Mesodermal cell (in vitro differentiated cells): ENCODE data around the gene COL4A3.

Experiments
- H3K27ac ChIP-seq: 2 replicates; pipeline ENCODE4 v1.7.0; 2013; ENCODE audit warnings: mild to moderate bottlenecking, low read depth, low read length, moderate library complexity; ENCODE audit not compliant: severe bottlenecking
- H3K36me3 ChIP-seq: 2 replicates; pipeline ENCODE4 v1.7.1; 2013; ENCODE audit warnings: mild to moderate bottlenecking, low read length, moderate library complexity; ENCODE audit not compliant: control insufficient read depth, insufficient read depth
- H3K4me1 ChIP-seq: one replicate; pipeline ENCODE4 v1.7.1; 2013; ENCODE audit warnings: mild to moderate bottlenecking, low read length; ENCODE audit not compliant: insufficient read depth, control insufficient read depth, poor library complexity, severe bottlenecking
- H3K4me3 ChIP-seq: 2 replicates; pipeline ENCODE4 v1.7.0; 2013; ENCODE audit warnings: low read length, control low read depth, mild to moderate bottlenecking; ENCODE audit not compliant: insufficient read depth, poor library complexity, severe bottlenecking; ENCODE audit errors: extremely low read depth
- H3K9me3 ChIP-seq: 2 replicates; pipeline ENCODE4 v1.7.1; 2013; ENCODE audit warnings: mild to moderate bottlenecking, low read length, moderate library complexity; ENCODE audit not compliant: control insufficient read depth
- WGBS, 2 experiments: methylation state at CpG; one replicate each; pipeline ENCODE4 v1.1.5; 2013; ENCODE audit warnings: missing lambda C conversion rate in 2 of 2; ENCODE audit not compliant: insufficient coverage in 2 of 2; 5-methylcytosine and 5-hydroxymethylcytosine counted together

Gene COL4A3

GRCh38 chr2:227238238-227239237 is 74.1 kb downstream of the COL4A3 start:
- no peaks in the 10 kb centered on the region for H3K36me3 ChIP-seq
- H3K4me1 ChIP-seq = no peaks in the 10 kb centered on the region
- H3K27ac ChIP-seq = no peak overlapping the region
- H3K4me3 ChIP-seq = no peak overlapping the region
- WGBS, 2 experiments = 0% methylated on average over 1 of the region's 10 CpGs
- H3K9me3 ChIP-seq = no peaks in the 10 kb centered on the region

DNA sequence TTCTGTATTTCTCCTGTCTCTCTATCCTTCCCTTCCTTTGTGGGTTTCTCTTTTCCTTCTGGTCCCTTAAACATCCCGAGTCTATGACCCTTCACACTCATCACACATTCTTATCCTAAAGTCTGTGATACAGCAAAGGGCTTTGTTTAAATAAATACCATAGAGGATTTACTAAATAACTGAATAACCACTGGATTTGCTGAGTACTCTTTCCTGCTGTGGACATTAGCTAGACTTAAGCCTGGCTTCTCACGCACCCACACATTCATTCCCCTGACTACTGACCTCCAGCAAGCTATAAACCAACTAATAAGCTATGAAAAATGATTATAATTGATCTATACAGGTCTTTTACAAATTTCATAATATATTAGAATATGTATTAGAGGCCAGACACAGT is 76.6 kb downstream of the COL4A3 start:
- Histone ChIP-seq H3K36me3 (no peaks in the 10 kb centered on the region), H3K4me1 (no peaks in the 10 kb centered on the region), H3K27ac (no peak overlapping the region), H3K4me3 (no peak overlapping the region), H3K9me3 (no peaks in the 10 kb centered on the region)
- WGBS, 2 experiments = no CpG with 5 or more reads among the region's 2 CpGs

- H3K9me3 ChIP-seq = no peaks in the 10 kb centered on the region
- H3K4me1 ChIP-seq = no peaks in the 10 kb centered on the region
- no peaks in the 10 kb centered on the region for H3K36me3 ChIP-seq
- WGBS, 2 experiments = 80 to 100% methylated on average over 1 of the region's 2 CpGs
- no peak overlapping the region for H3K4me3 ChIP-seq
- H3K27ac ChIP-seq = no peak overlapping the region
These were observed 84.5 kb downstream of the COL4A3 start for GRCh38 chr2:227248876-227249275.

GRCh38 chr2:227252831-227253230 is 88.4 kb downstream of the COL4A3 start:
- Histone ChIP-seq H3K9me3 (no peaks in the 10 kb centered on the region), H3K4me3 (no peak overlapping the region), H3K27ac (no peak overlapping the region), H3K4me1 (no peaks in the 10 kb centered on the region), H3K36me3 (no peaks in the 10 kb centered on the region)
- 100% methylated on average over 1 of the region's 2 CpGs; no CpG with 5 or more reads in 1 of the 2 experiments for WGBS, 2 experiments

DNA sequence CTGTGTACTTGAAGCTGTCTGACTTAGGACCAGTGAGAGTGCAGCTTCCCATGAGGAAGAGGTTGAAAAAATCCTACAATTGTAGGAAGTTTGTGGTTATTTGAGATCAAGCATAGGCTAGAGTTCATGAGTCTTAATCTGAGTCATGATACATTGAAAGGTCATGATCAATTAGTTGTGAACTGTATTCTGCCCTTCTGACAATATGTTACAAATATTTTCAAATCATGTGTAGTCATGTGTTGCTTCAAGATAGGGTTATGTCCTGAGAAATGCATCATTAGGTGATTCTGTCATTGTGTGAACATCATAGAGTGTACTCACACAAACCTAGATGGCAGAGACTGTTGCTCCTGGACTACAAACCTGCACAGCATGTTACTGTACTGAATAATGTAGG is 92.2 kb downstream of the COL4A3 start:
- H3K27ac ChIP-seq = no peak overlapping the region
- H3K4me3 ChIP-seq = no peak overlapping the region
- no peaks in the 10 kb centered on the region for H3K4me1 ChIP-seq
- no peaks in the 10 kb centered on the region for H3K36me3 ChIP-seq
- H3K9me3 ChIP-seq = no peaks in the 10 kb centered on the region

DNA sequence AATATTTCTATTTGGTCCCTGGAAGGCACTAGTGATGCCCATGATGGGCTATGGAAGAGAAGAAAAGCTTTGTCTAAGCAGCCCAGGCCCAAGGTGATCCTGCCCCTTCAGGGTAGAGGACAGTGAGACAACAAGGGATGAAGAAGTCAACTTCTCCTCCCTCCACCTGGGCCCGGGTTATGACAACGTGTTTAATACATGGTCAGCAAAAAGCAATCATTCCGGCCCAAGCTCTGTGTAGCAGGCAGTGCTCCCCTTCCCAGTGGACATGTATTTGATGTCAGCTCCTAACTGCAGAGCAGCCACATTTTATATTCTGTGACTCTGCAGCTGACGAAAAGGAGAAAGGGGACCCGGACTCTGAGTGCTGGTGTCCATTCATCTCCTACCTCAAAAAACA is 93.4 kb downstream of the COL4A3 start:
- H3K4me3 ChIP-seq = no peak overlapping the region
- no peaks in the 10 kb centered on the region for H3K9me3 ChIP-seq
- H3K36me3 ChIP-seq = no peaks in the 10 kb centered on the region
- H3K4me1 ChIP-seq = no peaks in the 10 kb centered on the region
- 83 to 88% methylated on average over 4 of the region's 5 CpGs for WGBS, 2 experiments
- H3K27ac ChIP-seq = no peak overlapping the region

DNA sequence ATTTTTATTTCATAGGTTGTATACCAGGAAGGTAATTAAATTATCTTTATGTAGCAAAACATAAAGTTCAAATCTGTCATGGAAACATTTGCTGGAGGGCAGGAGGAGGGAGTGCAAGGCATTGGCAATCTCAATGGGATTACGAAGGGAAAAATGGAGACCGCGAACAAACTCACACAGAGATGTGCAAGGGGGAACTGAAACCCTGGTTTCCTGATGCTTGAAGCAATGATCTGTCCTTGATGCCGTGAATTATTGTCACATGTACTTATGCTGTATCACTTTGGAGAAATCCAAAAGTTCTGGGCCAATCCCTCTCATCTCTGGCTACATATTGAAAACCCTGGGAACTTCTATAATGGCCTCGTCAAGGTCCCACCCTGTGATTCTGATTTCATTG is 95.6 kb downstream of the COL4A3 start:
- no peaks in the 10 kb centered on the region for H3K9me3 ChIP-seq
- H3K27ac ChIP-seq = no peak overlapping the region
- H3K4me1 ChIP-seq = no peaks in the 10 kb centered on the region
- no peaks in the 10 kb centered on the region for H3K36me3 ChIP-seq
- no peak overlapping the region for H3K4me3 ChIP-seq
- 94 to 95% methylated on average over 3 to 5 of the region's 5 CpGs for WGBS, 2 experiments

- H3K36me3 ChIP-seq = no peaks in the 10 kb centered on the region
- no peaks in the 10 kb centered on the region for H3K4me1 ChIP-seq
- no peak overlapping the region for H3K4me3 ChIP-seq
- no peaks in the 10 kb centered on the region for H3K9me3 ChIP-seq
- WGBS, 2 experiments = 71 to 81% methylated on average over 8 of the region's 10 CpGs
- H3K27ac ChIP-seq = no peak overlapping the region
These were observed 103.1 kb downstream of the COL4A3 start for GRCh38 chr2:227267410-227268115.

- H3K27ac ChIP-seq = no peak overlapping the region
- no peaks in the 10 kb centered on the region for H3K36me3 ChIP-seq
- no peaks in the 10 kb centered on the region for H3K4me1 ChIP-seq
- H3K4me3 ChIP-seq = no peak overlapping the region
- no peaks in the 10 kb centered on the region for H3K9me3 ChIP-seq
These were observed 116.5 kb downstream of the COL4A3 start for GRCh38 chr2:227280895-227281294.

DNA sequence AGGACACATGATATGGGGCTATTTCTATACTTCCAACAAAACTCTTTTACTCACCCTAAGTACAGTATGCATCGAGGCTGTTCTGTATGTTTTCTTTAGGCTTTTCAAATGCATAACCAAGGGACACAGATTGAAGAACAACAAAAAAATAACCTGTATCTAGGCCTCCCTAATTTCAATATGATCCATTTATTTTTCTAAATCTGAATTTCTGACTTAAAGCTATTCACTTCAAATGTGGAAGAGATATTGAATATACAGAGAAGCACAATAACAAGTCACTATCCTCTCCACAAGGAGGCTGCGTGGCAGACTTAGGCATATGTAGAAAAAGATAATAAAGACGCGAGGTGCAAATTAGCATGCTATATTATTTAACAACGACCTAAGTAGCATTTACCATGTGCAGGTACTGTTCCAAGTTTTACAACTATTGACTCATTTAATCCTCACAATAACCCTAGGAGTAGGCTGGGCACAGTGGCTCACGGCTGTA is 121.4 kb downstream of the COL4A3 start:
- Histone ChIP-seq H3K36me3 (no peaks in the 10 kb centered on the region), H3K4me3 (no peak overlapping the region), H3K9me3 (no peaks in the 10 kb centered on the region), H3K27ac (no peak overlapping the region), H3K4me1 (no peaks in the 10 kb centered on the region)
- WGBS, 2 experiments = 80 to 95% methylated on average over 4 to 6 of the region's 6 CpGs

- Histone ChIP-seq H3K36me3 (no peaks in the 10 kb centered on the region), H3K4me3 (no peak overlapping the region), H3K4me1 (no peaks in the 10 kb centered on the region), H3K9me3 (no peaks in the 10 kb centered on the region), H3K27ac (no peak overlapping the region)
- 87 to 96% methylated on average over 5 of the region's 5 CpGs for WGBS, 2 experiments
These were observed 123.3 kb downstream of the COL4A3 start for GRCh38 chr2:227287771-227288170.
